Parathyroid adenoma (tissue), 2 donors: ENCODE results near the gene ZNF334.

Source experiments
- H2AFZ ChIP-seq: fragments of 300-600 bp; sonication (generic); one replicate; pipeline ENCODE4 v1.7.0; 2017; ENCODE audit warnings: antibody characterized with exemption, mild to moderate bottlenecking
- H3K27ac ChIP-seq: fragments of 300-600 bp; sonication (generic); one replicate; pipeline ENCODE4 v1.7.0; 2017
- H3K27me3 ChIP-seq: fragments of 300-600 bp; sonication (generic); one replicate; pipeline ENCODE4 v1.7.0; 2017; ENCODE audit warnings: low read length; ENCODE audit not compliant: control insufficient read depth, insufficient read depth
- H3K36me3 ChIP-seq: fragments of 300-600 bp; sonication (generic); one replicate; pipeline ENCODE4 v1.7.0; 2017; ENCODE audit warnings: low read length; ENCODE audit not compliant: control insufficient read depth, insufficient read depth
- H3K4me1 ChIP-seq: fragments of 300-600 bp; sonication (generic); one replicate; pipeline ENCODE4 v1.7.0; 2017; ENCODE audit warnings: control low read depth
- H3K4me2 ChIP-seq: fragments of 300-600 bp; sonication (generic); one replicate; pipeline ENCODE4 v1.7.0; 2017; ENCODE audit warnings: low read length
- H3K4me3 ChIP-seq: fragments of 300-600 bp; sonication (generic); one replicate; pipeline ENCODE4 v1.7.0; 2017; ENCODE audit warnings: low read depth, low read length
- H3K79me2 ChIP-seq: fragments of 300-600 bp; sonication (generic); one replicate; pipeline ENCODE4 v1.7.0; 2017; ENCODE audit warnings: control low read depth
- H3K9ac ChIP-seq: fragments of 300-600 bp; sonication (generic); one replicate; pipeline ENCODE4 v1.7.0; 2017; ENCODE audit warnings: mild to moderate bottlenecking
- H3K9me3 ChIP-seq: fragments of 300-600 bp; sonication (generic); one replicate; pipeline ENCODE4 v1.7.0; 2017; ENCODE audit warnings: low read length; ENCODE audit not compliant: control insufficient read depth
- CTCF ChIP-seq: fragments of 300-600 bp; sonication (generic); IDR thresholded peaks from one replicate; pipeline ENCODE4 v1.7.0; 2017; ENCODE audit warnings: antibody characterized with exemption, mild to moderate bottlenecking
- donor health status: primary hyperparathyroidism.

Gene ZNF334

GRCh38 chr20:46456255-46457028, 56.9 kb downstream of the ZNF334 start:
- no peak overlapping the region for H2AFZ ChIP-seq
- no peak for TF ChIP-seq CTCF
- no peak overlapping the region for H3K4me3 ChIP-seq
- H3K27ac ChIP-seq = no peak overlapping the region
- H3K36me3 ChIP-seq = no peaks in the 10 kb centered on the region
- H3K4me2 ChIP-seq = no peak overlapping the region
- peaks cover 2% of the 10 kb centered on the region for H3K9me3 ChIP-seq
- H3K27me3 ChIP-seq = no peaks in the 10 kb centered on the region
- H3K9ac ChIP-seq = no peak overlapping the region
- H3K4me1 ChIP-seq = no peaks in the 10 kb centered on the region
- no peaks in the 10 kb centered on the region for H3K79me2 ChIP-seq

GRCh38 chr20:46455729-46456128, 57.6 kb downstream of the ZNF334 start:
- no peak overlapping the region for H3K4me3 ChIP-seq
- H3K79me2 ChIP-seq = no peaks in the 10 kb centered on the region
- no peaks in the 10 kb centered on the region for H3K27me3 ChIP-seq
- no peak overlapping the region for H3K9ac ChIP-seq
- H2AFZ ChIP-seq = no peak overlapping the region
- no peak overlapping the region for H3K27ac ChIP-seq
- no peak overlapping the region for H3K4me2 ChIP-seq
- TF ChIP-seq CTCF = no peak
- H3K4me1 ChIP-seq = no peaks in the 10 kb centered on the region
- H3K9me3 ChIP-seq = peaks cover 2% of the 10 kb centered on the region
- no peaks in the 10 kb centered on the region for H3K36me3 ChIP-seq
